ENCODE measurements around the gene OR2W1.
A peak's percentile ranks its signal among the peaks of the same experiment; 100 is the strongest.

OR2W1 gene

DNA sequence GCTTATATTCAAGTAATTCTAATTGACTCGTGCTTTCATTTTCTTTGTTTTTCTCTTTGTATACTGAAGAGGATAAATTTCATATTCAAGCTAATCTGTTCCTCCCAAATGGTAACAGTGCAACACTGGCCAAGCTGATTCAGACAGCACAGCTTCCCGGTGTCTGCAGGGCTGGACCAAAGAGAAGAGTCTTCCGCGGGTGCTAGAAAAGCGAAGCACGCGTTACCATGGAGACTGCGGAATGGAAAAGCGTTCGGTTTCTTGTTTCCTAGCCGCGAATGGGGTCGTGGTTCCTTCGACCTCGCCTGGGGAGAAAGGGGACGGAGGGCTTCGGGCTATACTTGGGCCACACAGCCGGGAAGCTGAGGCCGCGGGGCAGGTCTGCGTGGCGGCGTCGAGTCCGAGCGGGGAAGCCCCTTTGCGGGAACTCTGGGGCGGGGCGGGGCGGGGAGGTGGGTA lies 33.7 kb downstream of the OR2W1 start:
- peak overlapping the region; percentile 44 for H3K9ac ChIP-seq (ENCODE audit: low read length)
- no peak overlapping the region for H2BK15ac ChIP-seq (replicated peaks; ENCODE audit: low read depth)
- no peak overlapping the region for H2AK5ac ChIP-seq (ENCODE audit: low read length)
- peak; percentile 88 for DNase-seq
- no peak overlapping the region for H3K23ac ChIP-seq (ENCODE audit: low read length)
- no peak overlapping the region for H4K8ac ChIP-seq (ENCODE audit: low read depth, low read length)
- peaks cover 4% of the 10 kb centered on the region for H3K27me3 ChIP-seq (ENCODE audit: insufficient read depth, low read length, poor library complexity)
- no peaks in the 10 kb centered on the region for H3K79me1 ChIP-seq (ENCODE audit: low read length)
- peak overlapping the region; percentile 57 for H3K4me3 ChIP-seq (ENCODE audit: low read length)
- no CpG with 5 or more reads among the region's 30 CpGs for WGBS (ENCODE audit: extremely low coverage, insufficient coverage, low lambda C conversion rate)
- no peaks in the 10 kb centered on the region for H3K79me2 ChIP-seq (ENCODE audit: control insufficient read depth, insufficient read depth, low read length)
- H3K56ac ChIP-seq (ENCODE audit: low read length) = peak overlapping the region; percentile 69
- H3K36me3 ChIP-seq (ENCODE audit: control insufficient read depth, insufficient read depth, low read length) = no peaks in the 10 kb centered on the region
- H2BK120ac ChIP-seq (ENCODE audit: low read depth, low read length) = no peak overlapping the region
- no peak overlapping the region for H2BK5ac ChIP-seq (ENCODE audit: low read length)
- H3K18ac ChIP-seq (ENCODE audit: low read length) = no peak overlapping the region
- H4K5ac ChIP-seq (ENCODE audit: low read length) = no peak overlapping the region
- no peak overlapping the region for H3K4ac ChIP-seq (ENCODE audit: low read depth, low read length)
- no peak overlapping the region for H3K27ac ChIP-seq (ENCODE audit: low read depth, low read length)
- no peaks in the 10 kb centered on the region for H3K4me1 ChIP-seq (ENCODE audit: control insufficient read depth, low read depth, low read length)
- H3K4me2 ChIP-seq (ENCODE audit: low read length) = peak overlapping the region; percentile 79

DNA sequence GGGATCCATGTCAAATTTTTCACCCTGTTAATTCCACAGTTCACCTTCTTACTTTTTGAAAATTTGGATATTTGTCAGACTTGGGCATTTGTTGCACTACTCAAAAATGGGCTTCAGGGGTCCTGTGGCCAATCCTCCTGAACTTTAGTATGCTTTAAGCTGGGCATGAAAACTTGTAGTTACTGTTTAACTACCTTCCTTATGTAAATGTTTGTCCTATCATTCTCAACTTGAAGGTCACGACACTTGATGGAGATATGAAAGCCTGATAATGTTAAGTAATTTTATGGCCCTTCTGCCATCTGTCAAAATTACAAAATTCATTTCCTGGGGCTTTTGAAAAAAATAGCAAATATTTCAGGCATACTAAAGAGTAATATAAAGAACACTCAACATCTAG lies 35.6 kb downstream of the OR2W1 start:
- Histone ChIP-seq H3K18ac (ENCODE audit: low read length) (no peak overlapping the region), H3K23ac (ENCODE audit: low read length) (no peak overlapping the region), H3K9ac (ENCODE audit: low read length) (no peak overlapping the region), H4K8ac (ENCODE audit: low read depth, low read length) (no peak overlapping the region), H2BK5ac (ENCODE audit: low read length) (no peak overlapping the region), H2BK120ac (ENCODE audit: low read depth, low read length) (no peak overlapping the region), H2BK15ac (replicated peaks; ENCODE audit: low read depth) (peak overlapping the region; percentile 5), H3K56ac (ENCODE audit: low read length) (no peak overlapping the region), H3K36me3 (ENCODE audit: control insufficient read depth, insufficient read depth, low read length) (no peaks in the 10 kb centered on the region), H3K79me1 (ENCODE audit: low read length) (no peaks in the 10 kb centered on the region), H3K4ac (ENCODE audit: low read depth, low read length) (no peak overlapping the region), H3K79me2 (ENCODE audit: control insufficient read depth, insufficient read depth, low read length) (no peaks in the 10 kb centered on the region), H3K27me3 (ENCODE audit: insufficient read depth, low read length, poor library complexity) (peaks cover 4% of the 10 kb centered on the region), H3K4me2 (ENCODE audit: low read length) (no peak overlapping the region), H2AK5ac (ENCODE audit: low read length) (no peak overlapping the region), H3K4me3 (ENCODE audit: low read length) (no peak overlapping the region), H3K4me1 (ENCODE audit: control insufficient read depth, low read depth, low read length) (no peaks in the 10 kb centered on the region), H4K5ac (ENCODE audit: low read length) (no peak overlapping the region), H3K27ac (ENCODE audit: low read depth, low read length) (no peak overlapping the region)
- WGBS (ENCODE audit: extremely low coverage, insufficient coverage, low lambda C conversion rate) = no CpG with 5 or more reads among the region's 1 CpG
- no peak for DNase-seq

DNA sequence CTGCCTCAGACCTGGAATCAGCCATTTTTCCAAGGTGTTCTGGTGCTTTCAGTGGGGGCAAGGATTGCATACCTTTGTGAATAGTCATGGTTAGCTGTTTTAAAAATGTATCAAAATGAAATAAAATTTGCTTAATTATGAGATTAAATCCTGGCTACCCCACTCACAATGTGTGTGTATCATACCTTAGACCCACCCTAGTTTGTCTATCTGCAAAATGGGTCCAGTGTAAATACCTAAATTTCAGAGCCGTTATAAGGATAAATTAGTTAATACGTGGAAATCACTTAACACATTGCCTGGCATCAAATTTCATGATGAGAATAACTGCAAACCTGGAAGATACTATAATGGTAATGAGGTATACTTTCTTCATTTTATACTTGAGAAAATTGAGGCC lies 36.9 kb downstream of the OR2W1 start:
- H3K27ac ChIP-seq (ENCODE audit: low read depth, low read length) = no peak overlapping the region
- no peaks in the 10 kb centered on the region for H3K79me2 ChIP-seq (ENCODE audit: control insufficient read depth, insufficient read depth, low read length)
- H3K4me3 ChIP-seq (ENCODE audit: low read length) = no peak overlapping the region
- no peak overlapping the region for H3K4ac ChIP-seq (ENCODE audit: low read depth, low read length)
- no peak overlapping the region for H3K56ac ChIP-seq (ENCODE audit: low read length)
- no peak overlapping the region for H4K8ac ChIP-seq (ENCODE audit: low read depth, low read length)
- H4K5ac ChIP-seq (ENCODE audit: low read length) = no peak overlapping the region
- H3K23ac ChIP-seq (ENCODE audit: low read length) = no peak overlapping the region
- H2BK5ac ChIP-seq (ENCODE audit: low read length) = no peak overlapping the region
- no peak for DNase-seq
- no peaks in the 10 kb centered on the region for H3K4me1 ChIP-seq (ENCODE audit: control insufficient read depth, low read depth, low read length)
- H3K9ac ChIP-seq (ENCODE audit: low read length) = no peak overlapping the region
- whole genome bisulfite sequencing (ENCODE audit: extremely low coverage, insufficient coverage, low lambda C conversion rate) = no CpG with 5 or more reads among the region's 2 CpGs
- H3K36me3 ChIP-seq (ENCODE audit: control insufficient read depth, insufficient read depth, low read length) = no peaks in the 10 kb centered on the region
- no peak overlapping the region for H3K4me2 ChIP-seq (ENCODE audit: low read length)
- no peak overlapping the region for H2AK5ac ChIP-seq (ENCODE audit: low read length)
- H2BK15ac ChIP-seq (replicated peaks; ENCODE audit: low read depth) = no peak overlapping the region
- H2BK120ac ChIP-seq (ENCODE audit: low read depth, low read length) = no peak overlapping the region
- no peak overlapping the region for H3K18ac ChIP-seq (ENCODE audit: low read length)
- peaks cover 4% of the 10 kb centered on the region for H3K27me3 ChIP-seq (ENCODE audit: insufficient read depth, low read length, poor library complexity)
- no peaks in the 10 kb centered on the region for H3K79me1 ChIP-seq (ENCODE audit: low read length)

- Histone ChIP-seq H3K4ac (ENCODE audit: low read depth, low read length) (peak within 1 kb of the TSS; percentile 96), H3K79me1 (ENCODE audit: low read length) (no peaks in the 10 kb centered on the region), H3K23ac (ENCODE audit: low read length) (no peak within 1 kb of the TSS), H3K4me2 (ENCODE audit: low read length) (no peak within 1 kb of the TSS), H2AK5ac (ENCODE audit: low read length) (no peak within 1 kb of the TSS), H3K9ac (ENCODE audit: low read length) (peak within 1 kb of the TSS; percentile 65), H2BK5ac (ENCODE audit: low read length) (no peak within 1 kb of the TSS), H3K4me3 (ENCODE audit: low read length) (peak within 1 kb of the TSS; percentile 11), H3K27ac (ENCODE audit: low read depth, low read length) (no peak within 1 kb of the TSS), H3K79me2 (ENCODE audit: control insufficient read depth, insufficient read depth, low read length) (no peaks in the 10 kb centered on the region), H2BK120ac (ENCODE audit: low read depth, low read length) (no peak within 1 kb of the TSS), H4K5ac (ENCODE audit: low read length) (no peak within 1 kb of the TSS), H2BK15ac (replicated peaks; ENCODE audit: low read depth) (no peak within 1 kb of the TSS), H3K36me3 (ENCODE audit: control insufficient read depth, insufficient read depth, low read length) (no peaks in the 10 kb centered on the region), H3K27me3 (ENCODE audit: insufficient read depth, low read length, poor library complexity) (peaks cover under 1% of the 10 kb centered on the region), H4K8ac (ENCODE audit: low read depth, low read length) (no peak within 1 kb of the TSS), H3K4me1 (ENCODE audit: control insufficient read depth, low read depth, low read length) (no peaks in the 10 kb centered on the region), H3K18ac (ENCODE audit: low read length) (peak within 1 kb of the TSS; percentile 90), H3K56ac (ENCODE audit: low read length) (peak within 1 kb of the TSS; percentile 79)
- peak; percentile 74 for DNase-seq
- WGBS (ENCODE audit: extremely low coverage, insufficient coverage, low lambda C conversion rate) = no CpG with 5 or more reads among the region's 29 CpGs
Observed at GRCh38 chr6:29005183-29005885, 39.6 kb downstream of the OR2W1 start, which contains the start of gene ZNF311. TSS of gene ZNF311 (minus strand) at chr6:29005315. CDS start at chr6:29003954, 1,361 bp downstream.

- Histone ChIP-seq H4K5ac (ENCODE audit: low read length) (no peak overlapping the region), H3K36me3 (ENCODE audit: control insufficient read depth, insufficient read depth, low read length) (no peaks in the 10 kb centered on the region), H3K4me2 (ENCODE audit: low read length) (no peak overlapping the region), H3K23ac (ENCODE audit: low read length) (no peak overlapping the region), H2BK15ac (replicated peaks; ENCODE audit: low read depth) (no peak overlapping the region), H3K9ac (ENCODE audit: low read length) (no peak overlapping the region), H2BK5ac (ENCODE audit: low read length) (no peak overlapping the region), H3K56ac (ENCODE audit: low read length) (no peak overlapping the region), H3K27ac (ENCODE audit: low read depth, low read length) (no peak overlapping the region), H3K79me2 (ENCODE audit: control insufficient read depth, insufficient read depth, low read length) (no peaks in the 10 kb centered on the region), H3K27me3 (ENCODE audit: insufficient read depth, low read length, poor library complexity) (no peaks in the 10 kb centered on the region), H3K4me1 (ENCODE audit: control insufficient read depth, low read depth, low read length) (no peaks in the 10 kb centered on the region), H4K8ac (ENCODE audit: low read depth, low read length) (no peak overlapping the region), H2BK120ac (ENCODE audit: low read depth, low read length) (no peak overlapping the region), H3K4ac (ENCODE audit: low read depth, low read length) (no peak overlapping the region), H2AK5ac (ENCODE audit: low read length) (no peak overlapping the region), H3K4me3 (ENCODE audit: low read length) (no peak overlapping the region), H3K18ac (ENCODE audit: low read length) (no peak overlapping the region), H3K79me1 (ENCODE audit: low read length) (no peaks in the 10 kb centered on the region)
- no peak for DNase-seq
- WGBS (ENCODE audit: extremely low coverage, insufficient coverage, low lambda C conversion rate) = no CpG with 5 or more reads among the region's 2 CpGs
Observed at GRCh38 chr6:28996844-28997510, 48.0 kb downstream of the OR2W1 start.
